Fibroblast of peridontal ligament (primary cell): ENCODE data around the gene SYT12.

Experiments
- DNase-seq: peaks from one replicate; pipeline ENCODE4 v3.0.0-alpha.2; 2010; ENCODE audit errors: extremely low read depth

Gene SYT12

GRCh38 chr11:67098799-67099429 is 76.0 kb downstream of the SYT12 start:
- no peak for DNase-seq

GRCh38 chr11:67099831-67100324 is 76.9 kb downstream of the SYT12 start:
- no peak for DNase-seq
